ENCODE measurements around the gene ZFPM1. TPM values are rescaled to one million over a fixed set of nuclear protein-coding genes. Genes with fewer than 3 reads are reported as not detected.

The ZFPM1 gene
- total RNA-seq, 4 donors from 2014 or later: 1.9 to 5.3 (median 3.4) TPM

DNA sequence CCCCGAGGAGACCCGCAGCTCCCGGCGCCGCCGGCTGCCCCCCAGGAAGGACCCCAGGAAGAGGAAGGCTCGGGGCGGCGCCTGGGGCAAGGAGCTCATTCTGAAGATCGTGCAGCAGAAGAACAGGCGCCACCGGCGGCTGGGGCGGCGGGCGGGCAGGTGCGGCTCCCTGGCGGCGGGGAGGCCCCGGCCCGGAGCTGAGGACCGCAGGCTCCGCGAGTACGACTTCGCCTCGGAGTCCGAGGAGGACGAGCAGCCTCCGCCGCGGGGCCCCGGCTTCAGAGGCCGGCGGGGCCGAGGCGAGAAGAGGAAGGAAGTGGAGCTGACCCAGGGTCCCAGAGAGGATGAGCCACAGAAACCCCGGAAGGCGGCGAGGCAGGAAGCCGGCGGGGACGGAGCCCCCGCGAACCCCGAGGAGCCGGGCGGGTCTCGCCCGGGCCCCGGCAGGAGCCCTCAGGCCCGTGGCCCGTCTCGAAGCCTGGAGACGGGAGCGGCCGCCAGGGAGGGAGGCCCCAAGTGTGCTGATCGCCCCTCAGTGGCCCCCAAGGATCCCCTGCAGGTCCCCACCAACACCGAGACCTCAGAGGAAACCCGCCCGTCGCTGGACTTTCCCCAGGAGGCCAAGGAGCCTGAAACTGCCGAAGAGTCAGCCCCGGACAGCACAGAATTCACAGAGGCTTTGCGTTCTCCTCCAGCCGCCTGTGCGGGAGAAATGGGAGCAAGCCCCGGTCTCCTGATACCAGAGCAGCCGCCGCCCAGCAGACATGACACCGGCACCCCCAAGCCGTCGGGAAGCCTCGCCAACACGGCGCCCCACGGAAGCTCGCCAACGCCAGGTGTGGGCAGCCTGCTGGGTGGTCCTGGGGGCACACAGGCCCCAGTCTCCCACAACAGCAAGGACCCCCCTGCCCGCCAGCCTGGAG lies 22.3 kb upstream of the ZFPM1 start:
- 0 to 61% methylated on average over 10 to 17 of the region's 80 CpGs for WGBS, 2 donors
- peaks cover 0 to 11% of the 10 kb centered on the region in 2 donors for H3K4me1 ChIP-seq
- H3K27me3 ChIP-seq: no peaks in the 10 kb centered on the region
- H3K27ac ChIP-seq: no peak overlapping the region
- H3K4me3 ChIP-seq (replicated peaks in 1 of 3): peak overlapping the region in 1 of 3 donors; percentile 24
- H3K9me3 ChIP-seq: no peaks in the 10 kb centered on the region
- no peaks in the 10 kb centered on the region for H3K36me3 ChIP-seq
- intact Hi-C loops (cut with DNase I): no loop called here
- peak in 1 of 2 donors; percentile 7 for DNase-seq
- TF ChIP-seq, protein P1, sequence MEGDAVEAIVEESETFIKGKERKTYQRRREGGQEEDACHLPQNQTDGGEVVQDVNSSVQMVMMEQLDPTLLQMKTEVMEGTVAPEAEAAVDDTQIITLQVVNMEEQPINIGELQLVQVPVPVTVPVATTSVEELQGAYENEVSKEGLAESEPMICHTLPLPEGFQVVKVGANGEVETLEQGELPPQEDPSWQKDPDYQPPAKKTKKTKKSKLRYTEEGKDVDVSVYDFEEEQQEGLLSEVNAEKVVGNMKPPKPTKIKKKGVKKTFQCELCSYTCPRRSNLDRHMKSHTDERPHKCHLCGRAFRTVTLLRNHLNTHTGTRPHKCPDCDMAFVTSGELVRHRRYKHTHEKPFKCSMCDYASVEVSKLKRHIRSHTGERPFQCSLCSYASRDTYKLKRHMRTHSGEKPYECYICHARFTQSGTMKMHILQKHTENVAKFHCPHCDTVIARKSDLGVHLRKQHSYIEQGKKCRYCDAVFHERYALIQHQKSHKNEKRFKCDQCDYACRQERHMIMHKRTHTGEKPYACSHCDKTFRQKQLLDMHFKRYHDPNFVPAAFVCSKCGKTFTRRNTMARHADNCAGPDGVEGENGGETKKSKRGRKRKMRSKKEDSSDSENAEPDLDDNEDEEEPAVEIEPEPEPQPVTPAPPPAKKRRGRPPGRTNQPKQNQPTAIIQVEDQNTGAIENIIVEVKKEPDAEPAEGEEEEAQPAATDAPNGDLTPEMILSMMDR (IDR thresholded peaks at IDR 0.05): no peak
- TF ChIP-seq POLR2A (IDR thresholded peaks at IDR 0.05): no peak

DNA sequence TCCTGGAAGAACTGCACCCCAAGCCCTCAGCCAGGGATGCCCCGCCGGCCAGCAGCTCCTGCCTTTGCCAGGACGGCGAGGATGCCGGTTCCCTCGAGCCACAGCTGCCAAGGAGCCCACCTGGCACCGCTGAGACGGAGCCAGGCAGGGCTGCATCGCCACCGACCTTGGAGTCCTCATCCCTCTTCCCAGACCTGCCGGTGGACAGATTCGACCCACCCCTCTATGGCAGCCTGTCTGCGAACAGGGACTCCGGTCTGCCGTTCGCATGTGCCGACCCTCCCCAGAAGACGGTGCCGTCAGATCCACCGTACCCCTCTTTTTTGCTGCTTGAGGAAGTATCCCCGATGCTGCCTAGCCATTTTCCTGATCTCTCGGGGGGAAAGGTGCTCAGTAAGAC lies 21.4 kb upstream of the ZFPM1 start:
- Histone ChIP-seq H3K4me3 (replicated peaks in 1 of 3) (no peak overlapping the region), H3K27me3 (no peaks in the 10 kb centered on the region), H3K9me3 (no peaks in the 10 kb centered on the region), H3K4me1 (peaks cover 0 to 11% of the 10 kb centered on the region in 2 donors), H3K27ac (no peak overlapping the region), H3K36me3 (no peaks in the 10 kb centered on the region)
- intact Hi-C loops (cut with DNase I): no loop called here
- 88 to 90% methylated on average over 14 to 22 of the region's 22 CpGs for WGBS, 2 donors
- no peak for TF ChIP-seq POLR2A (IDR thresholded peaks at IDR 0.05)
- TF ChIP-seq, protein P1 (IDR thresholded peaks at IDR 0.05): no peak
- no peak for DNase-seq

DNA sequence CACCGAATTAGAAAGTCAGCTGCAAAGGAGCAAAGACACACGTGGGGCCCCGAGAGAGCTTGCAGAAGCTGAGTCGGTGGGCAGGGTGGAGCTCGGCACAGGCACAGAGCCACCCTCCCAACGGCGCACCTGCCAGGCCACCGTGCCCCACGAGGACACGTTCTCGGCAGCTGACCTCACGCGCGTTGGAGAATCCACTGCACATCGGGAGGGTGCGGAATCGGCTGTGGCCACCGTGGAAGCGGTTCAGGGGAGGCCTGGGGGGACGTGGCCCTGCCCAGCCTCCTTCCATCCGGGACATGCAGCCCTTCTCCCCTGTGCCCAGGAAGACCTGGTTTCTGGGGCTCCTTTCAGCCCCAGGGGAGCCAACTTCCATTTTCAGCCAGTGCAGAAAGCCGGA lies 20.9 kb upstream of the ZFPM1 start:
- H3K4me3 ChIP-seq (replicated peaks in 1 of 3): no peak overlapping the region
- H3K27ac ChIP-seq: no peak overlapping the region
- no peak for TF ChIP-seq POLR2A (IDR thresholded peaks at IDR 0.05)
- TF ChIP-seq, protein P1 (IDR thresholded peaks at IDR 0.05): no peak
- intact Hi-C loops (cut with DNase I): no loop called here
- peaks cover 0 to 11% of the 10 kb centered on the region in 2 donors for H3K4me1 ChIP-seq
- no peaks in the 10 kb centered on the region for H3K9me3 ChIP-seq
- no peaks in the 10 kb centered on the region for H3K36me3 ChIP-seq
- H3K27me3 ChIP-seq: no peaks in the 10 kb centered on the region
- WGBS, 2 donors: 91 to 92% methylated on average over 14 to 20 of the region's 22 CpGs
- DNase-seq: no peak

DNA sequence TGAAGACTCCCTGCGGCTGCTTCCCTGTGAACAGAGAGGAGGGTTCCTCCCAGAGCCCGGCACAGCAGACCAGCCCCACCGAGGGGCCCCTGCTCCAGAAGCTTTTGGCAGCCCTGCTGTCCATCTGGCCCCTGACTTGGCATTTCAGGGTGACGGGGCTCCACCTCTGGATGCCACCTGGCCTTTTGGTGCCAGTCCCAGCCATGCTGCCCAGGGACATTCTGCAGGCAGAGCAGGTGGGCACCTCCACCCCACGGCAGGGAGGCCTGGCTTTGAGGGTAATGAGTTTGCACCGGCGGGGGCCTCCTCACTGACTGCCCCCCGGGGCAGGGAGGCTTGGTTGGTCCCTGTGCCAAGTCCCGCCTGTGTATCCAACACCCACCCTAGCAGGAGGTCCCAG lies 20.3 kb upstream of the ZFPM1 start:
- Histone ChIP-seq H3K4me1 (peaks cover 0 to 16% of the 10 kb centered on the region in 2 donors), H3K4me3 (replicated peaks in 1 of 3) (no peak overlapping the region), H3K36me3 (no peaks in the 10 kb centered on the region), H3K9me3 (no peaks in the 10 kb centered on the region), H3K27ac (no peak overlapping the region), H3K27me3 (no peaks in the 10 kb centered on the region)
- no peak for DNase-seq
- intact Hi-C loops (cut with DNase I): no loop called here
- 68 to 100% methylated on average over 3 of the region's 9 CpGs for WGBS, 2 donors
- no peak for TF ChIP-seq POLR2A (IDR thresholded peaks at IDR 0.05)
- TF ChIP-seq, protein P1 (IDR thresholded peaks at IDR 0.05): no peak

Data from thyroid gland (tissue), 4 donors.